ENCODE measurements around the gene NFKB1. TPM values are rescaled to one million over a fixed set of nuclear protein-coding genes. Genes with fewer than 3 reads are reported as not detected.
A peak's percentile ranks its signal among the peaks of the same experiment; 100 is the strongest.
"Not testable (repeated sequence)": the region's sequence is repeated elsewhere in the genome, so short reads cannot be mapped to it uniquely, and the experiment has no call there.

The NFKB1 gene
- total RNA-seq, 2 donors from 2014 or later, result 19.1 to 42.2 TPM

DNA sequence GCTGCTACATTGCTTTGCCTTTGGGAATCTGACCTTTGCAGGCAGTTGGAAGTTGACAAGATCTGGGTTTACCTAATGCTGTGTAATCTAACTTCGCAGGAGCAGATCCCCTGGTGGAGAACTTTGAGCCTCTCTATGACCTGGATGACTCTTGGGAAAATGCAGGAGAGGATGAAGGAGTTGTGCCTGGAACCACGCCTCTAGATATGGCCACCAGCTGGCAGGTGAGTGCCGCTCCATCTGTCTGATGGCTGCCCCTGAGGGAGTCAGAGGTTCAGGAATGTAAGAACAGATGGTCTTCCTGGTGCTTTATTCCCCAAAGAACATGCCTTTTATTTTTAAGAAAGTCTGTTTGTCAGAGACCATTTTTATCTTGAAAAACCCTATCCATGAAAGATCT is 109.3 kb downstream of the NFKB1 start:
- no peak for ATAC-seq (ENCODE audit: insufficient number of reproducible peaks, low FRiP score, low read depth)
- Histone ChIP-seq H3K27me3 (replicated peaks; ENCODE audit: insufficient read depth) (no peaks in the 10 kb centered on the region), H3K27ac (no peak overlapping the region), H3K36me3 (peaks cover 53% of the 10 kb centered on the region), H3K4me1 (ENCODE audit: control insufficient read depth in 1 of 2, low read depth in 2 of 2) (no peaks in the 10 kb centered on the region), H3K9me3 (no peaks in the 10 kb centered on the region), H3K4me3 (no peak overlapping the region)
- TF ChIP-seq, protein P1, sequence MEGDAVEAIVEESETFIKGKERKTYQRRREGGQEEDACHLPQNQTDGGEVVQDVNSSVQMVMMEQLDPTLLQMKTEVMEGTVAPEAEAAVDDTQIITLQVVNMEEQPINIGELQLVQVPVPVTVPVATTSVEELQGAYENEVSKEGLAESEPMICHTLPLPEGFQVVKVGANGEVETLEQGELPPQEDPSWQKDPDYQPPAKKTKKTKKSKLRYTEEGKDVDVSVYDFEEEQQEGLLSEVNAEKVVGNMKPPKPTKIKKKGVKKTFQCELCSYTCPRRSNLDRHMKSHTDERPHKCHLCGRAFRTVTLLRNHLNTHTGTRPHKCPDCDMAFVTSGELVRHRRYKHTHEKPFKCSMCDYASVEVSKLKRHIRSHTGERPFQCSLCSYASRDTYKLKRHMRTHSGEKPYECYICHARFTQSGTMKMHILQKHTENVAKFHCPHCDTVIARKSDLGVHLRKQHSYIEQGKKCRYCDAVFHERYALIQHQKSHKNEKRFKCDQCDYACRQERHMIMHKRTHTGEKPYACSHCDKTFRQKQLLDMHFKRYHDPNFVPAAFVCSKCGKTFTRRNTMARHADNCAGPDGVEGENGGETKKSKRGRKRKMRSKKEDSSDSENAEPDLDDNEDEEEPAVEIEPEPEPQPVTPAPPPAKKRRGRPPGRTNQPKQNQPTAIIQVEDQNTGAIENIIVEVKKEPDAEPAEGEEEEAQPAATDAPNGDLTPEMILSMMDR (IDR thresholded peaks at IDR 0.05), result no peak
- no peak for DNase-seq (ENCODE audit: low spot score)

DNA sequence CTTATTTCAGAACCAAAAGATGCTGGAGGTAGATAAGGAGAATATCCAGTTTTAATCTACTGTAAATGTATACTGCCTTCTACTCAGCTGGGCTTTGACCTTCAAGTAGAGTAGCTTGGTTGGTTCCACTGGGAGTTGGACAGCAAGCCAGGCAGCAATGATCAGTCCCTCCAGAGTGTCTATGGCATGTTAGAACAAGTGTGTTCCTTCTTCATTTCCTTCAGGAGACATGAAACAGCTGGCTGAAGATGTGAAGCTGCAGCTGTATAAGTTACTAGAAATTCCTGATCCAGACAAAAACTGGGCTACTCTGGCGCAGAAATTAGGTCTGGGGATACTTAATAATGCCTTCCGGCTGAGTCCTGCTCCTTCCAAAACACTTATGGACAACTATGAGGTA is 111.1 kb downstream of the NFKB1 start:
- H3K4me3 ChIP-seq, result no peak overlapping the region
- ATAC-seq (ENCODE audit: insufficient number of reproducible peaks, low FRiP score, low read depth) (no peak), DNase-seq (ENCODE audit: low spot score) (no peak)
- peaks cover 45% of the 10 kb centered on the region for H3K36me3 ChIP-seq
- TF ChIP-seq, protein P1 (IDR thresholded peaks at IDR 0.05), result no peak
- H3K27ac ChIP-seq, result no peak overlapping the region
- H3K4me1 ChIP-seq (ENCODE audit: control insufficient read depth in 1 of 2, low read depth in 2 of 2), result no peaks in the 10 kb centered on the region
- no peaks in the 10 kb centered on the region for H3K27me3 ChIP-seq (replicated peaks; ENCODE audit: insufficient read depth)
- H3K9me3 ChIP-seq, result no peaks in the 10 kb centered on the region

DNA sequence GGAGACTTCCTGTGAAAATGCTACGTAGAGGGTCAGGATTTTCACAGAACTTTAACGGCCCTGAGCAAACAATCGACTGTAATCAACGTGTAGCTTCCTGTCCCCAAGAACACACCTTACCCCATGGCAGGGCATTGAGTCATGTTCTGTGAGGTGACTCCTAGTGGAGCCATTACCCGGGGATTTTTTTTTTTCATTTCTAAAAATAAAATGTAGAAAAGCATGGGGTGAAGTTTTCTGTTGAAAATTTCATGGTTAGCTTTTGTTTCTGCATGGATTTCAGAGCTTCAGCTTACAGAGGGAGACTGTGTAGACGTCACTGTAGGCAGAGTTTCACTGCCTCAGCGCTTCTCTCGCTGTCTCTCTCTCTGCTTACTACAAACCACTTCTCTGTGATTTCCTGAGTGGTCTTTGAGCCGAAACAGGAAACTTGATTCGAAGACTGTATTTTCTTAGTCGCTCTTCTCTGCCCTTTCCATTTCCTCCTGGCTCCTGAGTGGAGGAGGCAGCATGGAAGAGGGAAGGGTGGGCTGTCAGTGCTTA is 111.7 kb downstream of the NFKB1 start:
- peaks cover 41% of the 10 kb centered on the region for H3K36me3 ChIP-seq
- no peak overlapping the region for H3K27ac ChIP-seq

DNA sequence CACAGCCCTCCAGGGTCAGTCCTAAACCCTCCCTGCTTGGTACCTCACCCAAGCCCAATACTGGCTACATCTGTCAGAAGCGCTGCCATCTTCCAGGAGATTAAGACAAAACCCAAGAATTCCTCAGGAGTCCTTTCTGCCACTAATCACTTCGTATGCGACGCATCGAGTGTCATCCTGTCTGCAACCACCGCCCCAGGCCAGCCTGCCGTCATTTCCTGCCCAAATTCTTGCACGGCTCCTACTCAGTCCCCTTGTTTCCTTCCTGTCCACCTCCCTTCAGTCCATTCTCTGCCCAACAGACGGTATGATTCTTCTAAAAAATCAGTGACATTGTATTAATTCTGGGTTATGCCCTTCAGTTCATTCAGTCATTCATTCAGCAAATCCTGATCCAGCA is 113.6 kb downstream of the NFKB1 start:
- DNase-seq (ENCODE audit: low spot score), result no peak
- Histone ChIP-seq H3K36me3 (peaks cover 33% of the 10 kb centered on the region), H3K4me1 (ENCODE audit: control insufficient read depth in 1 of 2, low read depth in 2 of 2) (no peaks in the 10 kb centered on the region), H3K9me3 (no peaks in the 10 kb centered on the region), H3K27me3 (replicated peaks; ENCODE audit: insufficient read depth) (no peaks in the 10 kb centered on the region), H3K27ac (peak overlapping the region in 1 of 2 donors; percentile 19), H3K4me3 (no peak overlapping the region)
- ATAC-seq (ENCODE audit: insufficient number of reproducible peaks, low FRiP score, low read depth), result no peak
- TF ChIP-seq, protein P1 (IDR thresholded peaks at IDR 0.05), result no peak

More for the DNA sequence above, 111.7 kb downstream of the NFKB1 start:
- Histone ChIP-seq H3K9me3 (no peaks in the 10 kb centered on the region), H3K4me3 (no peak overlapping the region), H3K4me1 (ENCODE audit: control insufficient read depth in 1 of 2, low read depth in 2 of 2) (no peaks in the 10 kb centered on the region), H3K27me3 (replicated peaks; ENCODE audit: insufficient read depth) (no peaks in the 10 kb centered on the region)
- ATAC-seq (ENCODE audit: insufficient number of reproducible peaks, low FRiP score, low read depth) (no peak), DNase-seq (ENCODE audit: low spot score) (no peak)
- TF ChIP-seq, protein P1 (IDR thresholded peaks at IDR 0.05), result no peak

DNA sequence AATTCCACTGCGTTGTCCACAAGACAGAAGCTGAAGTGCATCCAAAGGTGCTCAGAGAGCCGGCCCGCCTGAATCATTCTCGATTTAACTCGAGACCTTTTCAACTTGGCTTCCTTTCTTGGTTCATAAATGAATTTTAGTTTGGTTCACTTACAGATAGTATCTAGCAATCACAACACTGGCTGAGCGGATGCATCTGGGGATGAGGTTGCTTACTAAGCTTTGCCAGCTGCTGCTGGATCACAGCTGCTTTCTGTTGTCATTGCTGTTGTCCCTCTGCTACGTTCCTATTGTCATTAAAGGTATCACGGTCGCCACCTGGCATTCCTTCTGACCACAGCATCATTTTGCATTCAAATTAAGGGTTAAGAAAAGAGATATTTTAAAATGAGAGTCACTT is 115.5 kb downstream of the NFKB1 start:
- Histone ChIP-seq H3K9me3 (no peaks in the 10 kb centered on the region), H3K36me3 (peaks cover 23% of the 10 kb centered on the region), H3K4me1 (ENCODE audit: control insufficient read depth in 1 of 2, low read depth in 2 of 2) (peaks cover 0 to 12% of the 10 kb centered on the region in 2 donors), H3K4me3 (no peak overlapping the region), H3K27me3 (replicated peaks; ENCODE audit: insufficient read depth) (no peaks in the 10 kb centered on the region), H3K27ac (no peak overlapping the region)
- TF ChIP-seq, protein P1 (IDR thresholded peaks at IDR 0.05), result no peak
- DNase-seq (ENCODE audit: low spot score) (no peak), ATAC-seq (ENCODE audit: insufficient number of reproducible peaks, low FRiP score, low read depth) (no peak)

DNA sequence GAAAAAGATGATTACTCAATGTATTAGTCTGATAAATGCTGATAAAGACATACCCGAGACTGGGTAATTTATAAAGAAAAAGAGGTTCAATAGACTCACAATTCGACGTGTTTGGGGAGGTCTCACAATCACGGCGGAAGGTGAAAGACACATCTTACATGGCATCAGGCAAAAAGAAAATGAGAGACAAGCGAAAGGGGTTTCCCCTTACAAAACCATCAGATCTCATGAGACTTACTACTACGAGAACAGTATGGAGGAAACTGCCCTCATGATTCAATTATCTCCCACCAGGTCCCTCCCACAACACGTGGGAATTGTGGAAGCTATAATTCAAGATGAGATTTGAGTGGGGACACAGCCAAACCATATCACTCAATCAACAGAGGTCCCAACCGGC is 117.9 kb downstream of the NFKB1 start:
- H3K4me3 ChIP-seq; H3K9me3 ChIP-seq; H3K27me3 ChIP-seq (replicated peaks; ENCODE audit: insufficient read depth); H3K27ac ChIP-seq; ATAC-seq (ENCODE audit: insufficient number of reproducible peaks, low FRiP score, low read depth); DNase-seq (ENCODE audit: low spot score): not testable (repeated sequence)
- Histone ChIP-seq H3K4me1 (ENCODE audit: control insufficient read depth in 1 of 2, low read depth in 2 of 2) (peaks cover 0 to 12% of the 10 kb centered on the region in 2 donors), H3K36me3 (peaks cover 11% of the 10 kb centered on the region)

DNA sequence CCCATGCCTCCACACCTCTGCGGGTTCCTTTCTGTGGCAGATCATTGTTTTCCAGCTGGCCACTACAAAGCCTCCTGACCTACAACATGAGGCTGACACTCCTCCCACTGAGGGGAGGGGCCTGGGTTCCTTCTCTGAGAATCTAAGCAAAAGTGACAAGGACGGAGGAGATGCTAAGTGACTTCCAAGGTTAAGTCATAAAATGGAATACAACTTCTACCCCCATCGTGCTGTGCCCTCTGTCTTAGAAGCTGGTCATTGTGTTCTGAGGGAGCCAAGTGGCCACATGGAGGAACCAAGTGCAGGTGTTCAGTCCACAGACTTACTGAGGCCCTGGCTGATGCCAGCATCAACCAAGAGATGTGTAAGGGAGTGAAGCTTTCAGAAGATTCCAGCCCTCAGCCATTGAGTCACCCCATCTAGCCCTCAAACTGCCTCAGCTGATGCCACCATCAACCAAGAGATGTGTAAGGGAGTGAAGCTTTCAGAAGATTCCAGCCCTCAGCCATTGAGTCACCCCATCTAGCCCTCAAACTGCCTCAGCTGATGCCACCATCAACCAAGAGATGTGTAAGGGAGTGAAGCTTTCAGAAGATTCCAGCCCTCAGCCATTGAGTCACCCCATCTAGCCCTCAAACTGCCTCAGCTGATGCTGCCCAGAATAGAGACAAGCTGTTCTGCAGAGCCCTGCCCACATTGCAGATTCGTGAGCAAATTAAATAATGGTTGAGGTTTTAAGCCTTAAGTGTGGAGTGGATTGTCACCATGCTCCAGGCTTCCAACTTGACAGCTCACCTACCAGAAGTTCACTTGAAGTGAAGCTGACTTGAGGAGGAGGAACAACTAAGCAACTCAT is 118.8 kb downstream of the NFKB1 start:
- H3K9me3 ChIP-seq; DNase-seq (ENCODE audit: low spot score); H3K36me3 ChIP-seq; H3K27me3 ChIP-seq (replicated peaks; ENCODE audit: insufficient read depth); ATAC-seq (ENCODE audit: insufficient number of reproducible peaks, low FRiP score, low read depth); H3K4me3 ChIP-seq: not testable (repeated sequence)
- H3K27ac ChIP-seq, result peak overlapping the region; percentile 52 to 66
- H3K4me1 ChIP-seq (ENCODE audit: control insufficient read depth in 1 of 2, low read depth in 2 of 2), result peaks cover 0 to 12% of the 10 kb centered on the region in 2 donors

All from thoracic aorta (tissue), 2 donors.